ENCODE results near the gene ALOXE3. TPM values are rescaled to one million over a fixed set of nuclear protein-coding genes. Genes with fewer than 3 reads are reported as not detected.

ALOXE3 gene
- total RNA-seq, 2 experiments from 2014 or later: 0.81 to 0.91 TPM

DNA sequence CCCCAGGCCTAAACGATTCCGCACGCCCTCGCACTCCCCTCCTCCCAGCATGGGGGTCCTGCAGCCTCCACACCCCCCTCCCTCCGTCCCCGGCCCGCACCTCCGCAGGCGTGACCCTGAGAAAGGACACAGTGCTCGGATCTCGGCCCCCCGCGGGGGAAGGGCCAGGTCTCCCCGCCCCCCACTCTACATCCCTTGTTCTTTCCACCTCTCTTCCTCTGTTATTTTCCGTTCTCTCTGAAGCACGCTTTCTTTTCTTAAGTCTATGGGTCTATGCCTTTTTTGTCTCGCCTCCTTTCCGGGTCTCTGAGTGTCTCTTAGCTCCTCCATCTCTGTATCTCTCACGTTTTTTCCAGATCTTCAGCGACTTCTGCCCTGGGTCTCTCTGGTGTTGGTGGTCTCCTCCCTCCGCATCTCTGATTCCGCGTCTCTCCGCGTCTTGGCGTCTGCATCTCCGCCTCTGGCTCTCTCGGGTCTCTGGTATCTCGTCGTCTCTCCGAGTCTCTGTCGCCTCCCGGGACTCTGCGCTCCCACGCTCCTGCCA, 7.7 kb upstream of the ALOXE3 start:
- CTCF ChIA-PET: interaction anchor here (2.4 kb wide), 1 partner anchor 12 kb away, joined by 14 read pairs; no protein-coding TSS in a partner anchor
- peak in 2 of 14 experiments; percentile 15 to 50 for DNase-seq
- Mint-ChIP-seq H3K27me3 (peaks cover 34% of the 10 kb centered on the region), H3K36me3 (ENCODE audit: low read depth) (peaks cover 35% of the 10 kb centered on the region), H3K9me3 (no peaks in the 10 kb centered on the region), H3K27ac (peak overlapping the region; percentile 83), H3K4me1 (ENCODE audit: low read depth) (peaks cover 50% of the 10 kb centered on the region), H3K4me3 (peak overlapping the region; percentile 91)
- H3K4me1 ChIP-seq (ENCODE audit: insufficient read depth, low read length): peaks cover 59% of the 10 kb centered on the region
- no peaks in the 10 kb centered on the region for H3K36me3 ChIP-seq (ENCODE audit: insufficient read depth, low read length)
- H3K27me3 ChIP-seq (ENCODE audit: control insufficient read depth in 1 of 2, insufficient read depth in 2 of 2, low read length in 2 of 2): peaks cover 23 to 26% of the 10 kb centered on the region in 2 experiments
- TF ChIP-seq CTCF (IDR thresholded peaks at IDR 0.05): no peak
- intact Hi-C loops (cut with DNase I, micrococcal nuclease): loop anchor here (1.0 to 2.0 kb wide), 2 partner anchors 12 to 13 kb away; no protein-coding TSS in a partner anchor
- peak overlapping the region; percentile 69 for H3K4me3 ChIP-seq (ENCODE audit: low read length)
- POLR2A ChIA-PET: interaction anchor here (0.9 to 9.8 kb wide), 9 partner anchors 13 to 163 kb away, joined by 3 to 161 read pairs (median 5); partner anchors contain the start of genes BORCS6, CTC1 and RANGRF
- H3K27ac ChIP-seq (ENCODE audit: low read depth in 1 of 2, low read length in 2 of 2): no peak overlapping the region
- H3K9me3 ChIP-seq (ENCODE audit: control insufficient read depth in 1 of 2, insufficient read depth in 1 of 2, low read length in 2 of 2): peaks cover 0 to 9% of the 10 kb centered on the region in 2 experiments
- peak; percentile 8 for ATAC-seq (ENCODE audit: poor library complexity)

- DNase-seq: peak; percentile 76 to 93 (median 86)
- TF ChIP-seq CTCF (IDR thresholded peaks at IDR 0.05): no peak
- peak; percentile 39 for ATAC-seq (ENCODE audit: poor library complexity)
- Histone ChIP-seq H3K27ac (ENCODE audit: low read depth in 1 of 2, low read length in 2 of 2) (no peak overlapping the region), H3K27me3 (ENCODE audit: control insufficient read depth in 1 of 2, insufficient read depth in 2 of 2, low read length in 2 of 2) (peaks cover 27 to 28% of the 10 kb centered on the region in 2 experiments), H3K4me1 (ENCODE audit: insufficient read depth, low read length) (peaks cover 66% of the 10 kb centered on the region), H3K9me3 (ENCODE audit: control insufficient read depth in 1 of 2, insufficient read depth in 1 of 2, low read length in 2 of 2) (peaks cover 0 to 9% of the 10 kb centered on the region in 2 experiments), H3K4me3 (ENCODE audit: low read length) (peak overlapping the region; percentile 69), H3K36me3 (ENCODE audit: insufficient read depth, low read length) (no peaks in the 10 kb centered on the region)
- ChIA-PET CTCF (interaction anchor here (2.0 to 2.4 kb wide), 3 partner anchors 13 to 52 kb away, joined by 4 to 14 read pairs (median 12); no protein-coding TSS in a partner anchor), POLR2A (interaction anchor here (1.2 to 9.8 kb wide), 12 partner anchors 10 to 163 kb away, joined by 3 to 161 read pairs (median 7); partner anchors contain the start of genes BORCS6 and RANGRF)
- intact Hi-C loops (cut with DNase I, micrococcal nuclease): loop anchor here in 1 of 2 experiments (2.0 kb wide), 1 partner anchor 13 kb away; no protein-coding TSS in a partner anchor
- Mint-ChIP-seq H3K9me3 (no peaks in the 10 kb centered on the region), H3K4me3 (peak overlapping the region; percentile 91), H3K36me3 (ENCODE audit: low read depth) (peaks cover 41% of the 10 kb centered on the region), H3K27ac (peak overlapping the region; percentile 83), H3K4me1 (ENCODE audit: low read depth) (peaks cover 57% of the 10 kb centered on the region), H3K27me3 (peaks cover 41% of the 10 kb centered on the region)
Observed at GRCh38 chr17:8125154-8125946, 7.0 kb upstream of the ALOXE3 start.
